B cell (primary cell): ENCODE data around the gene SLC18A3. TPM values are rescaled to one million over a fixed set of nuclear protein-coding genes. Genes with fewer than 3 reads are reported as not detected.

Experiments used
- ATAC-seq: fragments of 200-7000 bp; cut with Tn5 transposase; one replicate; pipeline ENCODE4 v1.10.0; 2021; ENCODE audit warnings: low read depth, mild to moderate bottlenecking, moderate number of reproducible peaks, moderate library complexity
- CTCF ChIA-PET: fragments of 350-600 bp; sonication (Branson Sonifier 250); formaldehyde crosslinking; loops from one replicate; lab custom pipeline; 2021; ENCODE audit warnings: antibody characterized with exemption, inconsistent platforms; lab: Charles Lee
- POLR2A ChIA-PET: fragments of 350-600 bp; sonication (Branson Sonifier 250); formaldehyde crosslinking; loops from one replicate; lab custom pipeline; 2021; ENCODE audit warnings: antibody characterized with exemption; lab: Charles Lee
- DNase-seq: peaks from one replicate; pipeline ENCODE4 v3.0.0; 2013
- H2AFZ ChIP-seq: 2 replicates; pipeline ENCODE4 v1.6.1; 2012; ENCODE audit warnings: mild to moderate bottlenecking, low read depth, low read length; ENCODE audit not compliant: insufficient read depth, poor library complexity, severe bottlenecking
- H3K27ac ChIP-seq, 2 donors: 1 replicate in 1 of 2; 2 replicates in 1 of 2; pipeline ENCODE4 v1.5.1; 2012 to 2013; ENCODE audit warnings: low read length in 2 of 2, mild to moderate bottlenecking in 2 of 2, moderate library complexity in 1 of 2
- H3K27me3 ChIP-seq, 4 experiments: fragments of 200-600 bp in 1 of 4; sonication (generic) in 1 of 4; replicated peaks in 1 of 4; 1 replicate in 2 of 4; 2 replicates in 2 of 4; pipeline versions ENCODE4 v1.6.1 to v1.7.0; 2013 to 2016; ENCODE audit warnings: low read length in 3 of 4, mild to moderate bottlenecking in 2 of 4, mixed read lengths in 1 of 4, moderate library complexity in 1 of 4; ENCODE audit not compliant: insufficient read depth in 4 of 4, control insufficient read depth in 3 of 4; ENCODE audit errors: control extremely low read depth in 1 of 4
- H3K36me3 ChIP-seq, 2 experiments: replicated peaks in 1 of 2; 1 replicate in 1 of 2; 2 replicates in 1 of 2; pipeline versions ENCODE4 v1.6.1 to v1.7.1; 2013; ENCODE audit warnings: low read length in 1 of 2; ENCODE audit not compliant: insufficient read depth in 2 of 2, control insufficient read depth in 1 of 2; ENCODE audit errors: control extremely low read depth in 1 of 2, extremely low read depth in 1 of 2
- H3K4me1 ChIP-seq, 2 donors: fragments of 200-600 bp in 1 of 2; sonication (generic) in 1 of 2; 1 replicate in 1 of 2; 2 replicates in 1 of 2; pipeline versions ENCODE4 v1.5.1 to v1.6.1; 2013 to 2017; ENCODE audit warnings: low read length in 2 of 2; ENCODE audit not compliant: control insufficient read depth in 2 of 2, insufficient read depth in 2 of 2
- H3K4me2 ChIP-seq: replicated peaks from 2 replicates; pipeline ENCODE3; 2012; ENCODE audit warnings: mild to moderate bottlenecking, low read depth, low read length; ENCODE audit not compliant: poor library complexity, severe bottlenecking
- H3K4me3 ChIP-seq, 5 experiments: fragments of 200-600 bp in 1 of 5; sonication (generic) in 1 of 5; 1 replicate in 3 of 5; 2 replicates in 2 of 5; pipeline versions ENCODE4 v1.5.1 to v1.7.0; 2011 to 2016; ENCODE audit warnings: low read length in 4 of 5, mild to moderate bottlenecking in 4 of 5, low read depth in 2 of 5, control low read depth in 1 of 5, moderate library complexity in 1 of 5; ENCODE audit not compliant: insufficient read depth in 1 of 5; ENCODE audit errors: control extremely low read depth in 1 of 5, extremely low read depth in 1 of 5
- H3K79me2 ChIP-seq: fragments of 200-600 bp; sonication (generic); one replicate; pipeline ENCODE4 v1.6.0; 2016; ENCODE audit warnings: low read length; ENCODE audit not compliant: control insufficient read depth, insufficient read depth
- H3K9ac ChIP-seq: fragments of 200-600 bp; sonication (generic); 2 replicates; pipeline ENCODE4 v1.6.1; 2017; ENCODE audit warnings: mild to moderate bottlenecking, low read length, moderate library complexity
- H3K9me3 ChIP-seq, 3 donors: one replicate each; pipeline versions ENCODE4 v1.6.1 to v1.7.1; 2013; ENCODE audit warnings: low read length in 2 of 3; ENCODE audit not compliant: control insufficient read depth in 2 of 3, insufficient read depth in 1 of 3; ENCODE audit errors: control extremely low read depth in 1 of 3
- H4K20me1 ChIP-seq: 2 replicates; pipeline ENCODE4 v1.6.0; 2012; ENCODE audit warnings: mild to moderate bottlenecking, low read length; ENCODE audit not compliant: insufficient read depth, control insufficient read depth, poor library complexity, severe bottlenecking
- H3K27ac Mint-ChIP-seq: one replicate; pipeline ENCODE4 v1.8.0; 2021; ENCODE audit warnings: mixed read lengths
- H3K27me3 Mint-ChIP-seq: one replicate; pipeline ENCODE4 v1.8.0; 2021; ENCODE audit warnings: mixed read lengths
- H3K4me1 Mint-ChIP-seq: one replicate; pipeline ENCODE4 v1.8.0; 2021; ENCODE audit warnings: mixed read lengths
- H3K4me3 Mint-ChIP-seq: one replicate; pipeline ENCODE4 v1.8.0; 2021; ENCODE audit warnings: mixed read lengths
- H3K9me3 Mint-ChIP-seq: one replicate; pipeline ENCODE4 v1.8.0; 2022; ENCODE audit warnings: mixed read lengths; ENCODE audit not compliant: insufficient read depth
- EZH2 ChIP-seq: IDR thresholded peaks from 2 replicates; pipeline ENCODE4 v1.6.1; 2012; ENCODE audit warnings: borderline replicate concordance, low read depth, mild to moderate bottlenecking, moderate library complexity, low read length; ENCODE audit not compliant: insufficient read depth, poor library complexity, severe bottlenecking
- WGBS: methylation state at CpG from one replicate; pipeline ENCODE4 v1.1.5; 2013; ENCODE audit warnings: missing lambda C conversion rate; ENCODE audit not compliant: insufficient coverage; 5-methylcytosine and 5-hydroxymethylcytosine counted together
- intact Hi-C: fragments of 100-400 bp; cut with micrococcal nuclease; formaldehyde crosslinking; loops from one replicate; pipeline ENCODE4 v1.10.0; 2022
- polyA plus RNA-seq: library from polyadenylated mRNA; depleted of rRNA; stranded (reverse); fragments of >200 nt; gene quantifications from 2 replicates; pipeline ENCODE4 v1.2.3, GENCODE V29; 2012
- total RNA-seq, 2 donors: library from RNA; stranded (reverse); fragments of 120-200 nt in 1 of 2; gene quantifications; 1 replicate in 1 of 2; 2 replicates in 1 of 2; pipeline versions ENCODE4 v1.2.3 to v1.2.4, GENCODE V29; 2013 to 2022
- TF ChIP-seq, protein P1 (sequence below): fragments of 200-600 bp; IDR thresholded peaks from one replicate; pipeline ENCODE4 v1.8.0; 2022; ENCODE audit warnings: antibody characterized with exemption, mild to moderate bottlenecking

Gene SLC18A3
- total and polyA plus RNA-seq, 2 donors (not counting 1 experiment from before 2014, with no cell fraction given), result not detected

DNA sequence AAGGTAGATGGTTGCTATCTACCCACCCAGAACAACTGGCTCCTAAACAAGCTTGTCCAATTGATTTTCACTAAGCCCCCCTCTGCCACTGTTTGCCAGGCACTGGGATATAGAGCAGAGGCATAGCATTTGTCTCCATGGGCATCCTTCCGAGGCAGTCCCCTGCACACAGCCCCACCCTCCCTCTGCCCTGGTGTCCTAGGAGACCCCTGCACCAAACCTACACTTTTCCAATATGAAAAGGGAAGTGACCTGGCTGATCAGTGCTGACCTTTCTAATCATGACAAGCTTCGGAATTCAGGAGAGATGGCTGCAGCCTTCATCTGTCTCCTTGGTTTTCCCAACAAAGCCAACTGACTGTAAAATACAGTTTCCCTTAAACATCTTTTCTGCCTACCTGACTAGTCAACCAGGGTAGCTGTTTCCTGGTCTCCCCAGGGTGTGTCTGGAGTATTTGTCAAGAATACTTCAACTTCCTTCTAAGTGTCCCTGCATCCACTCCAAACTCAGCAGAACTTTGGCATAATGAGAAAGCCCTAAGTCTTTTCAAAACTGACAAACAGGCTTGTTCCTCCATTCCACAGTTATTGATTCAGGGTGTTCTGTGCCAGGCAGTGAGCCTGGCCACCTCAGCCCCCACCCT lies 7.6 kb upstream of the SLC18A3 start:
- no peaks in the 10 kb centered on the region for H3K36me3 ChIP-seq
- Mint-ChIP-seq H3K4me3 (no peak overlapping the region), H3K4me1 (peaks cover 2% of the 10 kb centered on the region), H3K9me3 (no peaks in the 10 kb centered on the region), H3K27me3 (peaks cover 60% of the 10 kb centered on the region), H3K27ac (no peak overlapping the region)
- H4K20me1 ChIP-seq, result no peaks in the 10 kb centered on the region
- TF ChIP-seq, protein P1, sequence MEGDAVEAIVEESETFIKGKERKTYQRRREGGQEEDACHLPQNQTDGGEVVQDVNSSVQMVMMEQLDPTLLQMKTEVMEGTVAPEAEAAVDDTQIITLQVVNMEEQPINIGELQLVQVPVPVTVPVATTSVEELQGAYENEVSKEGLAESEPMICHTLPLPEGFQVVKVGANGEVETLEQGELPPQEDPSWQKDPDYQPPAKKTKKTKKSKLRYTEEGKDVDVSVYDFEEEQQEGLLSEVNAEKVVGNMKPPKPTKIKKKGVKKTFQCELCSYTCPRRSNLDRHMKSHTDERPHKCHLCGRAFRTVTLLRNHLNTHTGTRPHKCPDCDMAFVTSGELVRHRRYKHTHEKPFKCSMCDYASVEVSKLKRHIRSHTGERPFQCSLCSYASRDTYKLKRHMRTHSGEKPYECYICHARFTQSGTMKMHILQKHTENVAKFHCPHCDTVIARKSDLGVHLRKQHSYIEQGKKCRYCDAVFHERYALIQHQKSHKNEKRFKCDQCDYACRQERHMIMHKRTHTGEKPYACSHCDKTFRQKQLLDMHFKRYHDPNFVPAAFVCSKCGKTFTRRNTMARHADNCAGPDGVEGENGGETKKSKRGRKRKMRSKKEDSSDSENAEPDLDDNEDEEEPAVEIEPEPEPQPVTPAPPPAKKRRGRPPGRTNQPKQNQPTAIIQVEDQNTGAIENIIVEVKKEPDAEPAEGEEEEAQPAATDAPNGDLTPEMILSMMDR, result no peak
- TF ChIP-seq EZH2, result no peak
- ChIA-PET CTCF (no interaction called here), POLR2A (no interaction called here)
- H2AFZ ChIP-seq, result no peak overlapping the region
- no peak overlapping the region for H3K4me2 ChIP-seq
- intact Hi-C loops, result no loop called here
- H3K4me1 ChIP-seq, result no peaks in the 10 kb centered on the region
- DNase-seq (no peak), ATAC-seq (no peak)
- 90% methylated on average over 2 of the region's 2 CpGs for WGBS
- no peak overlapping the region for H3K27ac ChIP-seq
- no peaks in the 10 kb centered on the region for H3K79me2 ChIP-seq
- peaks cover 0 to 18% (median 4%) of the 10 kb centered on the region in 4 experiments for H3K27me3 ChIP-seq
- H3K9me3 ChIP-seq, result peaks cover 0 to 15% (median 0%) of the 10 kb centered on the region in 3 donors
- H3K4me3 ChIP-seq, result no peak overlapping the region
- H3K9ac ChIP-seq, result no peak overlapping the region

DNA sequence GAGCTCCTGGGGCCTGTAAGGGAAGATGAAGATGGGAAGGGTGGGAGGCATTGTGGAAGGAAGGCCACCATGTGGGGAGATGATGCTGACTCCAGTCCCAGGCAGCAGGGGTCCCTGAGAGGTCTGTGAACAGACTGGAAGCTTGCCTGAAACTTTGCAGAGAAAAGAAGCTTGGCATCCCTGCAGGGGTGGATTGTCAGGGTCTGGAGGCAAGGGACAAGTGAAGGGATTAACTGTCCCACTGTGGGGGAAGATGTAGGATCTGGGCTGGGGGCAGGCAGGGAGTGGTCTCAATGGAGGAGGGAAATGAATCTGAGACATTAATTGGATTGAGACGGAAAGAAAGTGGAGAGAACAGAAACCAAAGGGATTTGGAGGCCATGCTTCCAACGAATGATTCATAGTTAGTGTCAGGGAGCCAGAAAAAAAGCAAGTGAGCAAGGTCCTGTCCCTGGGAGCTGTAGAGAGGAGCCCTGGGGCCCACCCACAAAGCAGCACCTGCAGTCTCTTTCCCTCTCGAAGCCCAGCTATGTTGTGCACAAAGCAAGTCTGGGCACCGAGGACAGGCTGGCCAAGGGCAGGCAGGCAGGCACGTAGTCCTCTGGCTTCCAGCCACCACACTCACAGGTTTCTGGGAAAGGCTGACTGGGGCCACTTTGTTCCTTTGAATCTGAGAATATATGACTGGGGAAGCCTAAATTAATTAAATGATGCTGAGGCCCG lies 4.7 kb upstream of the SLC18A3 start:
- Histone ChIP-seq H2AFZ (no peak overlapping the region), H3K9me3 (peaks cover 0 to 34% (median 0%) of the 10 kb centered on the region in 3 donors), H3K36me3 (no peaks in the 10 kb centered on the region), H4K20me1 (no peaks in the 10 kb centered on the region), H3K4me2 (no peak overlapping the region), H3K79me2 (no peaks in the 10 kb centered on the region), H3K4me1 (peaks cover 0 to 3% of the 10 kb centered on the region in 2 donors), H3K27me3 (peaks cover 0 to 39% (median 18%) of the 10 kb centered on the region in 4 experiments), H3K27ac (no peak overlapping the region), H3K9ac (no peak overlapping the region), H3K4me3 (no peak overlapping the region)
- CTCF ChIA-PET, result interaction anchor here (1.9 to 3.6 kb wide), 2 partner anchors 9 to 12 kb away, joined by 4 to 19 read pairs; no protein-coding TSS in a partner anchor
- Mint-ChIP-seq H3K27ac (no peak overlapping the region), H3K4me1 (peaks cover 2% of the 10 kb centered on the region), H3K27me3 (peaks cover 69% of the 10 kb centered on the region), H3K4me3 (no peak overlapping the region), H3K9me3 (no peaks in the 10 kb centered on the region)
- TF ChIP-seq, protein P1, result no peak
- TF ChIP-seq EZH2, result no peak
- ATAC-seq, result no peak
- 79% methylated on average over 6 of the region's 6 CpGs for WGBS
- POLR2A ChIA-PET, result no interaction called here
- intact Hi-C loops, result no loop called here
- no peak for DNase-seq
